Aorta (tissue), 5 donors: ENCODE results near the gene NSUN2. TPM values are rescaled to one million over a fixed set of nuclear protein-coding genes. Genes with fewer than 3 reads are reported as not detected.
A peak's percentile ranks its signal among the peaks of the same experiment; 100 is the strongest.

Source experiments
- ATAC-seq: fragments of 200-7000 bp; cut with Tn5 transposase; one replicate; pipeline ENCODE4 v1.9.1; 2022; ENCODE audit warnings: moderate library complexity; ENCODE audit not compliant: low FRiP score
- DNase-seq, 2 donors: peaks; one replicate each; pipeline ENCODE4 v3.0.0-alpha.2; 2020
- H3K27ac ChIP-seq, 2 donors: one replicate each; pipeline ENCODE4 v1.5.1; 2013; ENCODE audit warnings: low read length in 2 of 2, mild to moderate bottlenecking in 2 of 2, moderate library complexity in 2 of 2, control low read depth in 1 of 2, inconsistent platforms in 1 of 2, low read depth in 1 of 2
- H3K27me3 ChIP-seq, 2 donors: one replicate each; pipeline ENCODE4 v1.6.1; 2013; ENCODE audit warnings: control low read depth in 1 of 2, low read length in 1 of 2, mild to moderate bottlenecking in 1 of 2, moderate library complexity in 1 of 2; ENCODE audit not compliant: insufficient read depth in 2 of 2, control insufficient read depth in 1 of 2
- H3K36me3 ChIP-seq, 2 donors: one replicate each; pipeline ENCODE4 v1.6.1; 2013; ENCODE audit warnings: control low read depth in 1 of 2, low read length in 1 of 2, mild to moderate bottlenecking in 1 of 2; ENCODE audit not compliant: insufficient read depth in 2 of 2, control insufficient read depth in 1 of 2
- H3K4me1 ChIP-seq, 2 donors: one replicate each; pipeline ENCODE4 v1.6.1; 2013; ENCODE audit warnings: low read length in 2 of 2, control low read depth in 1 of 2, mild to moderate bottlenecking in 1 of 2, moderate library complexity in 1 of 2; ENCODE audit not compliant: insufficient read depth in 2 of 2, control insufficient read depth in 1 of 2
- H3K4me3 ChIP-seq, 2 donors: one replicate each; pipeline ENCODE4 v1.5.1; 2013; ENCODE audit warnings: low read length in 2 of 2, control low read depth in 1 of 2, mild to moderate bottlenecking in 1 of 2
- H3K9me3 ChIP-seq: one replicate; pipeline ENCODE4 v1.6.1; 2013; ENCODE audit warnings: mild to moderate bottlenecking, low read length; ENCODE audit not compliant: control insufficient read depth
- WGBS, 2 donors: extraction: QIAGEN DNeasy Blood & Tissue Kit; methylation state at CpG; one replicate each; pipeline ENCODE4 v1.1.7; 2013; 5-methylcytosine and 5-hydroxymethylcytosine counted together
- intact Hi-C, 2 donors: fragments of 100-400 bp; cut with DNase I; formaldehyde crosslinking; loops; one replicate each; pipeline versions ENCODE4 v1.14.2 to v1.15.0; 2022
- polyA plus RNA-seq, 2 donors: library from polyadenylated mRNA; stranded (reverse); fragments of 200-250 nt; gene quantifications; one replicate each; pipeline ENCODE4 v1.2.3, GENCODE V29; 2013
- total RNA-seq, 2 donors: library from RNA; stranded (reverse); fragmentation: NEBNext Ultra II Directional; extraction: Animal tissue kit (Norgen Biotek cat#: 25700); gene quantifications; one replicate each; pipeline ENCODE4 v1.2.1, GENCODE V29; 2021
- donor health status: healthy with polysubstance abuse.
- donor health status: Bipolar disorder and iron deficiency.
- donor health status: DM: no; HTN: no; CAD: no.
- donor health status: DM: no; HTN: no; CAD: no.
- donor health status: DM: yes; HTN: yes; CAD: no.

Gene NSUN2
- total and polyA plus RNA-seq, 4 donors = 15.0 to 46.1 (median 41.8) TPM

GRCh38 chr5:6604946-6605345 is 27.9 kb downstream of the NSUN2 start:
- H3K27ac ChIP-seq = no peak overlapping the region
- H3K4me3 ChIP-seq = no peak overlapping the region
- H3K27me3 ChIP-seq = no peaks in the 10 kb centered on the region
- 96 to 97% methylated on average over 12 of the region's 12 CpGs for WGBS, 2 donors
- peaks cover 0 to 13% of the 10 kb centered on the region in 2 donors for H3K36me3 ChIP-seq
- intact Hi-C loops = no loop called here
- H3K4me1 ChIP-seq = no peaks in the 10 kb centered on the region
- H3K9me3 ChIP-seq = no peaks in the 10 kb centered on the region
- DNase-seq = no peak
- ATAC-seq = no peak

- ATAC-seq (no peak), DNase-seq (no peak)
- H3K4me3 ChIP-seq = no peak overlapping the region
- no peaks in the 10 kb centered on the region for H3K27me3 ChIP-seq
- WGBS, 2 donors = 91 to 96% methylated on average over 6 of the region's 6 CpGs
- intact Hi-C loops = no loop called here
- peaks cover 0 to 16% of the 10 kb centered on the region in 2 donors for H3K36me3 ChIP-seq
- no peaks in the 10 kb centered on the region for H3K4me1 ChIP-seq
- no peaks in the 10 kb centered on the region for H3K9me3 ChIP-seq
- no peak overlapping the region for H3K27ac ChIP-seq
Measured at GRCh38 chr5:6604341-6604740, 28.5 kb downstream of the NSUN2 start.

- Histone ChIP-seq H3K27me3 (no peaks in the 10 kb centered on the region), H3K36me3 (peaks cover 0 to 18% of the 10 kb centered on the region in 2 donors), H3K4me1 (no peaks in the 10 kb centered on the region), H3K4me3 (no peak overlapping the region), H3K27ac (no peak overlapping the region), H3K9me3 (no peaks in the 10 kb centered on the region)
- 93 to 95% methylated on average over 5 of the region's 5 CpGs for WGBS, 2 donors
- ATAC-seq (no peak), DNase-seq (no peak)
- intact Hi-C loops = no loop called here
Measured at GRCh38 chr5:6603643-6604042, 29.2 kb downstream of the NSUN2 start.

- peaks cover 0 to 4% of the 10 kb centered on the region in 2 donors for H3K4me1 ChIP-seq
- no peak overlapping the region for H3K4me3 ChIP-seq
- intact Hi-C loops = no loop called here
- 68 to 82% methylated on average over 7 of the region's 7 CpGs for WGBS, 2 donors
- no peak overlapping the region for H3K27ac ChIP-seq
- H3K9me3 ChIP-seq = no peaks in the 10 kb centered on the region
- no peak for ATAC-seq
- DNase-seq = no peak
- H3K27me3 ChIP-seq = no peaks in the 10 kb centered on the region
- H3K36me3 ChIP-seq = peaks cover 0 to 18% of the 10 kb centered on the region in 2 donors
Measured at GRCh38 chr5:6602441-6602840, 30.4 kb downstream of the NSUN2 start.

GRCh38 chr5:6601816-6602215 is 31.0 kb downstream of the NSUN2 start:
- Histone ChIP-seq H3K4me3 (no peak overlapping the region), H3K27ac (no peak overlapping the region), H3K27me3 (no peaks in the 10 kb centered on the region), H3K36me3 (peaks cover 0 to 14% of the 10 kb centered on the region in 2 donors), H3K9me3 (no peaks in the 10 kb centered on the region), H3K4me1 (peaks cover 0 to 4% of the 10 kb centered on the region in 2 donors)
- no peak for DNase-seq
- intact Hi-C loops = no loop called here
- ATAC-seq = no peak
- WGBS, 2 donors = 88 to 91% methylated on average over 11 of the region's 11 CpGs

- DNase-seq (no peak), ATAC-seq (no peak)
- WGBS, 2 donors = 85 to 90% methylated on average over 11 of the region's 11 CpGs
- no peaks in the 10 kb centered on the region for H3K27me3 ChIP-seq
- intact Hi-C loops = no loop called here
- peaks cover 0 to 4% of the 10 kb centered on the region in 2 donors for H3K4me1 ChIP-seq
- H3K4me3 ChIP-seq = no peak overlapping the region
- peaks cover 0 to 14% of the 10 kb centered on the region in 2 donors for H3K36me3 ChIP-seq
- H3K27ac ChIP-seq = no peak overlapping the region
- H3K9me3 ChIP-seq = no peaks in the 10 kb centered on the region
Measured at GRCh38 chr5:6601271-6601670, 31.6 kb downstream of the NSUN2 start.

- H3K4me3 ChIP-seq = no peak overlapping the region
- ATAC-seq = no peak
- H3K27ac ChIP-seq = no peak overlapping the region
- peaks cover 0 to 4% of the 10 kb centered on the region in 2 donors for H3K4me1 ChIP-seq
- peaks cover 0 to 11% of the 10 kb centered on the region in 2 donors for H3K36me3 ChIP-seq
- H3K27me3 ChIP-seq = no peaks in the 10 kb centered on the region
- intact Hi-C loops = no loop called here
- no peaks in the 10 kb centered on the region for H3K9me3 ChIP-seq
- no peak for DNase-seq
- 68 to 81% methylated on average over 8 of the region's 8 CpGs for whole genome bisulfite sequencing, 2 donors
Measured at GRCh38 chr5:6599739-6600138, 33.1 kb downstream of the NSUN2 start.

- H3K9me3 ChIP-seq = no peaks in the 10 kb centered on the region
- ATAC-seq = no peak
- no peaks in the 10 kb centered on the region for H3K27me3 ChIP-seq
Measured at GRCh38 chr5:6598351-6598900, 34.4 kb downstream of the NSUN2 start.

GRCh38 chr5:6597557-6597956 is 35.3 kb downstream of the NSUN2 start:
- Histone ChIP-seq H3K27ac (peak overlapping the region in 1 of 2 donors; percentile 47), H3K4me3 (no peak overlapping the region), H3K9me3 (no peaks in the 10 kb centered on the region), H3K36me3 (peaks cover 0 to 9% of the 10 kb centered on the region in 2 donors), H3K27me3 (no peaks in the 10 kb centered on the region), H3K4me1 (peaks cover 0 to 4% of the 10 kb centered on the region in 2 donors)
- intact Hi-C loops = no loop called here
- DNase-seq (no peak), ATAC-seq (no peak)
- WGBS, 2 donors = 87 to 94% methylated on average over 6 of the region's 6 CpGs

More at GRCh38 chr5:6598351-6598900, 34.4 kb downstream of the NSUN2 start:
- 35 to 53% methylated on average over 14 of the region's 14 CpGs for WGBS, 2 donors
- Histone ChIP-seq H3K36me3 (peaks cover 0 to 9% of the 10 kb centered on the region in 2 donors), H3K27ac (peak overlapping the region; percentile 63 to 87), H3K4me1 (peaks cover 0 to 4% of the 10 kb centered on the region in 2 donors), H3K4me3 (no peak overlapping the region)
- intact Hi-C loops = no loop called here
- no peak for DNase-seq
